ENCODE measurements around the gene PHOSPHO1. TPM values are rescaled to one million over a fixed set of nuclear protein-coding genes. Genes with fewer than 3 reads are reported as not detected.
"Not testable (repeated sequence)": the region's sequence is repeated elsewhere in the genome, so short reads cannot be mapped to it uniquely, and the experiment has no call there.

Gene PHOSPHO1
- total RNA-seq, 1 experiment from 2014 or later = 3.5 TPM

DNA sequence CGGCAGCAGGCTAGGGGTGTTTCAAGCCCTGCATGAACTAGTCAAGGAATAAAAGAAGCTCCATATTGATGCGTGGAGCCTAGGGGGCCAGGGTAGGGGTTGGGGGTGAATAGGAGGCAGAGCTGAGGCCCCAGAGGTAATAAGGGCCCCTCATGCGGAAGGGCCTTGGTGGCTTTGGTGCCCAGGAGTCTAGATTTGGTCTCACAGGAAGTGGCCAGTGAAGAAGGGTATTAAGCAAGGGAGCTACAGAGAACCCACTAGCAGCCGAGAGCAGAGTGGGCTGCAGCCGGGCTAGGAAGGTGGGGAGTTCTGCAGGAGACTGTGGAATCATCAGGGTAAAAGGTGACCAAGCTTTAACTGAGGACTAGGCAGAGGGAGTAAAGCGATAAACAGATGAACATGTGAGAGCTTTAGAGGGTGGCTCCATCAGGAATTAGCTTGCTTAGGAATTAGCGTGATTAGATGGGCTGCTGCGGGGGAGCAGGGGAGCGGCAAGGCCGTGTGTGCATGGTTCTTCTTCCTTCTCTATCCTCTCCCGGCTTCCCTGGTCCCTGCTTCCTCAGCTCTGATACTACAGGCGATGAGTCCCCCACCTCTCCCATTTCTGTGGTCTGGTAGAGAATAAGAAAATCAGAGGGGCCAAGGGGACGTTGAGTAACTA is 30.0 kb downstream of the PHOSPHO1 start:
- DNase-seq (ENCODE audit: low spot score) = no peak
- in situ Hi-C loops (cut with HindIII; ENCODE audit: low sequenced_read_pairs) = no loop called here

DNA sequence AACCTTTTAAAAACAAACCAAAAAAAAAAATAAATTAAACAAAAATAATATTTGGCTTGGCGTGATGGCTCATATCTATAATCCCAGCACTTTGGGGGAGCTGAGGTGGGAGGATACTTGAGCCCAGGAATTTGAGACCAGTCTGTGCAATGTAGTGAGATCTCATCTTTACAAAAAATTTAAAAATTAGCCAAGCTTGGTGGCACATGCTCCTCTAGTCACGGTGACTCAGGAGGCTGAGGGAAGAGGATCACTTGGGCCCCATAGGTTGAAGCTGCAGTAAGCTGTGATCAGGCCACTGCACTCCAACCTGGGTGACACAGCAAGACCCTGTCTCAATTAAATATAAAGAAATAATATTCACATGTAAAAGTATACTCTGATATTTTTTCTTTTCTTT is 32.4 kb downstream of the PHOSPHO1 start:
- in situ Hi-C loops (cut with HindIII; ENCODE audit: low sequenced_read_pairs) = no loop called here
- no peak for DNase-seq (ENCODE audit: low spot score)

DNA sequence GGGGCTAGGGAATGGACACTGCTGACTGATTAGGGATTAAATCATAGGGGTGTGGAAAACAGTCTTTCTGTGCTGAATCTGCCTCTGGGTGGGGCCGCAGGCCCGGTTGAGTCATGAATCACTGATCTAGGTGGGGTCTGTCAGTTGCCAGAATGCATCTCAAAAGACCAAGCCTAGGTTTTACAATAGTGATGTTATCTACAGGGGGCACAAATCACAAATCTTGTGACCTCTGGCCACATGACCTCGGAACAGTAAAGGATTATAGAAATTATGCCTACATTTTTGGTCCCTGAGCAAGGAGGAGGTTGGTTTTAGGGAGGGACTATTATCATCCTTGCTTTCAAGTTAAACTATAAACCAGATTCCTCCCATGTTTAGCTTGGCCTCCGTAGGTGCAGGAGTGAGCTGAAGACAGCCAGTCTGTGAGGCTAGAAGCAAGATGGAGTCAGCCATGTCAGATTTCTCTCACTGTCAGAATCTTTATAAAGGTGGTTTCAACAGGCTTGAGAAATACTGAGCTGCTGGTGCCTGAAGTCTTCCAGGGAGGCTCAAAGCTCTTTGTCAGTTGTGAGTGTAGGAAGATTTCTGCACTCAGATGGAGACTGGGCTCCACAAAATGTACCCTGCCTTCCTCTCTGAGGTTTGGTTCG is 33.1 kb downstream of the PHOSPHO1 start:
- in situ Hi-C loops (cut with HindIII; ENCODE audit: low sequenced_read_pairs) = no loop called here
- no peak for DNase-seq (ENCODE audit: low spot score)

DNA sequence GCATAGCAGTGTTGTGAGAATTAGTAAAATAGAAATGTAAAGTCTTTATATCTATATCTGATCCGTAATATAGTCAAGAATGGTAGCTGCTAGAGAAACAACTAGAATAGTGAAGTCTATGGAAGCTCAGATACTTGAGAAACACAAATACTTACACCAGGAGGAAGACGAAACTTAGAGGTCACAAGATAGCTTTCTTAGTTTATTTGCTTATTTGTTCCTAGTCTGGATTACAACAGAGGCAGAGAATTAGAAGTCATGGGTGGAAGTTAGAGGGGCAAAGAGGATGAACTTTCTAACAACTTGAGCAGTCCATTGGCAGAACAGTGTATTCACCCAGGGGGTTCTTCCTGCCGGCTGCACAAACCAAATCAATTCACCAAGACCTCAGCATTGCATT is 34.1 kb downstream of the PHOSPHO1 start:
- no peak for DNase-seq (ENCODE audit: low spot score)
- in situ Hi-C loops (cut with HindIII; ENCODE audit: low sequenced_read_pairs) = no loop called here

DNA sequence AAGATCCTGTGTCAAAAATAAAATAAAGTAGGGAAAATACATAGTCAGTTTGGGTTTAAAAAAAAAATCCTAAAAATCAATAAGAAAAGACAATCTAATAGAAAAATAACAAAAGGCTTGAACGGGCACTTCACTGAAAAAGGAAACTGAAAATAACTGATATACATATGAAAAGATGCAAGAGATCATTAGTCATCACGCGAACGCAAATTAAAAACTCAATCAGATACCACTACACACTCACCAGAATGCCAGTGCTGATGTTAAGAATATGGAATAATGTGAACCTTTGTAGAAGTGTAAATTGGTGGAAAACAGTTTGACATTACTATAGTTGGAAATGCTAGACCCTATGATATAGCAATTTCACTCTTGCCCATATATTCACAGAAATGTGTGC is 34.8 kb downstream of the PHOSPHO1 start:
- in situ Hi-C loops (cut with HindIII; ENCODE audit: low sequenced_read_pairs) = no loop called here
- no peak for DNase-seq (ENCODE audit: low spot score)

DNA sequence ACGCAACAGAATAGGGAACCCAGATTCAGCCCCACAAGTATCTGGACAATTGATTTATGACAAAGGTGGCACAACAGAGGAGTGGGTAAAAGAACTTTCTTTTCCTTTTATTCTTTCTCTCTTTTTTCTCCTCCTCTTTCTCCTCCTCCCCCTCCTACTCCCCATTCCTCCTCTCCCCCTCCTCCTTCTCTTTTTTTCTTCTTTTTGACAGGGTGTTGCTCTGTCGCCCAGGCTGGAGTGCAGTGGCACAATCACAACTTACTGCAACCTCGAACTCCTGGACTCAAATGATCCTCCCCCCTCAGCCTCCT is 36.3 kb downstream of the PHOSPHO1 start:
- DNase-seq (ENCODE audit: low spot score) = no peak
- in situ Hi-C loops (cut with HindIII; ENCODE audit: low sequenced_read_pairs) = no loop called here

DNA sequence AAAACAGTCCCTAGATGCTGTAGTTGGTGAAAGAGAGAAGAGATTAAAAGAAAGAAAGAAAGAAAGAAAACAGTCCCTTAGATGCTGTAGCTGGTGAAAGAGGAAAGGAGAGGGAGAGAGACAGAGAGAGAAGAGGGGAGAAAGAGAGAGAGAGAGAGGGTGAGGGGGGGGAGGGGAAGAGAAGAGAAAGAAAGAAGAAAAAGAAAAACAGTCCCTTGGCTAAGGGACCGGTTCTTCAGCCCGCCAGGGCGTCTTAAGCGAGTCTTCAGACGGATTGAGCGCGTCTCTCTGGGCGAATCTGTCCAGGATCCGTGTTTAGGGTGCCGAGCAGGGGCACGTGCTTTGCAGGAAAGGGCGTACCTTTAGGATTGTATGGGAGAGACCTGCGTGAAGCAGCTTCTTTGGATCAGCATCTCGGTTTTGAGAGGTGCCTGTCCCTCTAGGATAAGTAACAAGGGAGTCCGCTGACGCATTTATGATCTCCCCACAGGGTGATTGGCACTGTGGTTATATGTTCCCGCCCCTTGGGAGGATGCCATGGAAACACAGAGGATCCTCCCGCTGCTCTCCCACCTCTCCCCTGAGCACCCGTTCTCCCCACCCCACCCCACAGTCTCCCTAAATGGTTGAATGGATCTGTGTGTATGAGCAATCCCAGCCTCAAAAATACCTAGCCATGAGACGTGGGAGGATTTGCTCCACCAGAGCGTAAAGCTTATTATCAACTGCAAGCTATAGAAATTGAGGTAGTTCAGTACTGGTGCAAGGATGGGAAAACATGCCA is 36.9 kb downstream of the PHOSPHO1 start:
- peak; percentile 88 for DNase-seq (ENCODE audit: low spot score)
- in situ Hi-C loops (cut with HindIII; ENCODE audit: low sequenced_read_pairs) = no loop called here

DNA sequence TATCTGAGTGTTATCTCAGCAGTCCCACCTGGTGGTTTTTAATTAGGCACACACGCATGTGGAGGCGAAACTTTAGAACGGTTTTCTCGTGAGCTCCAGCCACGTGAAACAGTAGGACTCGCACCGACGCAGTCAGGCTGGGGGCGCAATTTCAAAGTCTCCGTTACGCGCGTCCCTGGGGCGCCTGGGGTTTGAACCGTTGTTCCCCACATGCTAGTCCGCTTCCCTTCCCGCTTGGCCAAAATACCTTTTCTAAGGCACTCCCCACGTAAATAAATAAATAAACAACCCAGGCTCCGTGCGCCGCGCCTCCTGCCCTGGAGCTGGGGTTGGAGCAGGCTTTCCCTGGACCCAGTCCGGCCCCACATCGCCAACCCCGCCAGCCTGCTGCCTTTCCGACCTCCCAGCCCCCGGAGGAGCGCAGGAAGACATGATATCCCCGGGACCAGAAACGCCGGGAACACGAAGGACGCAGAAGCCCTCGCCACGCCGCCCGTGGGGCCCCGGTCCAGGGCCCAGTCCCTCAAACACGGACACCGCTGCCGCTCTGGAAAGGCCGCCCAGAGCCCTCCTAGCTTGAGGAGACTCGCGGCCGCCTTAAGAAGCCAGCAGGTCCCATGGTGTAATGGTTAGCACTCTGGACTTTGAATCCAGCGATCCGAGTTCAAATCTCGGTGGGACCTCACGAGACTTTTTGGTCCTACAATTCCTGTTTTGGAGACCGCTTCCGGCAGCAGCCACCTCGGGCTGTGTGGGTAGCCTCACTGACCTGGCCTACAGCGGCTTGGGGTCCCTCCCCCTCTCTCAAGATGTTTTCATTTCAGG is 38.5 kb downstream of the PHOSPHO1 start:
- DNase-seq (ENCODE audit: low spot score) = peak; percentile 95
- in situ Hi-C loops (cut with HindIII; ENCODE audit: low sequenced_read_pairs) = no loop called here

DNA sequence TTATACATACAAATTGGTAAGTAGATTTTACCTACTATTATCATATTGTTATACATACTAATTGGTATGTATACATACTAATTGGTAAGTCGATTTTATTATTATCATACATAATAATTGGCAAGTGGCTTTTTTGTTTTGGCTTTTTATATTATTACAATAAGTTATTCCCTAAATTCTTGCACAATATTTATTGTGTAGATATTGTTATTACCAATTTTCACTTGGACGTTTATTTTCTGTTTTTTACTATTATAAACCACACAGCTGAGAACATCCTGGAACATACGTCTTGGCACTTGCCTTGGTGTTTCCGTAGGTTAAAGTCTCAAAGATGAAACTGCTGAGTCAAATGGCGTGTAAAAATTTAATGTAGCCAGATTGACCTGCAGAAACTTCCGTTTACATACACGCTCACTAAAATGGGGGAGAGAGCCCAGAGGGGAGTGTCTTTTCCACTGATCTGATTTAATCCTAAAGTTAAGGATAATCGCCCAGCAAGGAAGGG is 39.1 kb downstream of the PHOSPHO1 start:
- DNase-seq (ENCODE audit: low spot score) = no peak
- in situ Hi-C loops (cut with HindIII; ENCODE audit: low sequenced_read_pairs) = no loop called here

DNA sequence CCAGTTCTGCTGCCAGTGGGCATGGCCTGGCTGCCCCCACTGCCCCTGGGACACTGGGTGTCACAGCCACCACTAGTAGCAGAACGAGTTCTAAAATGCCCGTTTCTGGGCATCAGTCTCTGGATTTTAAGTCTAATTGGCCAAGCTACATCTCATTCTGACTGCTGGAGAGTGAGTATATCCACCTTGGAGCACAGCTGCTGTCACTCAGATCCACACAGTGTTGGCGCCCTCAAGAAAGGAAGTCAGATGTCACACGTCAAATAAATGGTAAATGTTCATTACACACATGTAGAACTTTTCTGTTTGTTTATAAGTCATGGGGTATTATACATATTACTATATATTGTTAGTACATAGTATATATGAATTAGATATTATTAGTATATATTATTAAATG is 39.7 kb downstream of the PHOSPHO1 start:
- DNase-seq (ENCODE audit: low spot score) = no peak
- in situ Hi-C loops (cut with HindIII; ENCODE audit: low sequenced_read_pairs) = no loop called here

DNA sequence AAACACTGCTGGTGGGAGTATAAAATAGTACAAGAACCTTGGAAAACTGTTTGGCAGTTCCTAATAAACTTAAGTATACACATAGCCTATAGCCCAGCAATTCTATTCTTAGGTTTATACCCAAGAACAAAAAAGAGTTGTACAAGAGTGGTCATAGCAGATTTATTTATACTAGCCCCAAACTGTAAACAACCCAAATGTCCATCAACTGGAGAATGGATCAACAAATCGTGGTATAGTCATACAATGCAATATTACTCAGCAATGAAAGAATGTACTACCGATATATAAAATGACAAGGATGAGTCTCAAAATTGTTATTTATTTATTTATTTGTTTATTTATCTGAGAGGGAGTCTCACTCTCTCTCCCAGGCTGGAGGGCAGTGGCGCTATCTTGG is 43.3 kb downstream of the PHOSPHO1 start:
- no peak for DNase-seq (ENCODE audit: low spot score)
- in situ Hi-C loops (cut with HindIII; ENCODE audit: low sequenced_read_pairs) = no loop called here

DNA sequence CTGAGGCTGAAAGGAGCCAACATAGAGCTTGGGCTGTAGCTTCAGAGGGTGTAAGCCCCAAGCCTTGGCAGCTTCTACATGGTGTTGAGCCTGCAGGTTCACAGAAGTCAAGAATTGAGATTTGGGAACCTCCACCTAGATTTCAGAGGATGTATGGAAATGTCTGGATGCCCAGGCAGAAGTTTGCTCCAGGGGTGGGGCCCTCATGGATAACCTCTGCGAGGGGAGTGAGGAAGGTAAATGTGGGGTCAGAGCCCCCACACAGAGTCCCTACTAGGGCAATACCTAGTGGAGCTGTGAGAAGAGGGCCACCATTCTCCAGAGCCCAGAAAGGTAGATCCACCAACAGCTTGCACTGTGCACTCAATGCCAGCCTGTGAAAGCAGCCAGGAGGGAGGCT is 45.2 kb downstream of the PHOSPHO1 start:
- DNase-seq (ENCODE audit: low spot score); in situ Hi-C loops (cut with HindIII; ENCODE audit: low sequenced_read_pairs): not testable (repeated sequence)

DNA sequence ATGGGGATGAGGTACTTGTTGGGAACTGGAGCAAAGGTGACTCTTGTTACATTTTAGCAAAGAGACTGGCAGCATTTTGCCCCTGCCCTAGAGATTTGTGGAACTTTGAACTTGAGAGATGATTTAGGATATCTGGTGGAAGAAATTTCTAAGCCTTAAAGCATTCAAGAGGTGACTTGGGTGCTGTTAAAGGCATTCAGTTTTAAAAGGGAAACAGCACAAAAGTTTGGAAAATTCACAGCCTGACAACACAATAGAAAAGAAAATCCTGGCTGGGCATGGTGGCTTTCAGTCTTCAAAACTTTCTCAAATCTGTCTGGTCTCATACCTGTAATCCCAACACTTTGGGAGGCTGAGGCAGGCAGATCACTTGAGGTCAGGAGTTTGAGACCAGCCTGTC is 46.1 kb downstream of the PHOSPHO1 start:
- in situ Hi-C loops (cut with HindIII; ENCODE audit: low sequenced_read_pairs) = not testable (repeated sequence)

DNA sequence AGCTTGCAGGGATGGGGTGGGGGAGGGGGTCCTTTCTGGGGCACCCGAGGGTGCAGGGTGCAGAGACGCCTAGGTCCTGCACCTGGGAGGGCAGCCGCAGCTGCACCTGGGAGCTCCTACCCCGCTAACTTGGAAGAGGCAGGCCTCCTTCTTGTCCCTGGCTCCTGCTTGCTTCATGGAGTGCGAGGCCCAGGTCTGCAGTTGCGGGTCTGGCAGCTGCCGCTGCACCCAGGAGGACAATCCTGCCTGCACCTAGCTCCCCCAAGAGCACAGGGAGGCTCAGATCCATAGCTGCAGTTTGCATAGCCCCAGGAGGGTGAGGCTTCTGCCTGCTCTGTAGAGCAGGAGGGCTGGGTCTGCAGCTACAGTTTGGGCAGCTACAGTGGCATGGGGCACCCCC is 46.8 kb downstream of the PHOSPHO1 start:
- in situ Hi-C loops (cut with HindIII; ENCODE audit: low sequenced_read_pairs) = no loop called here
- no peak for DNase-seq (ENCODE audit: low spot score)

More for the DNA sequence above, 46.1 kb downstream of the PHOSPHO1 start:
- DNase-seq (ENCODE audit: low spot score) = not testable (repeated sequence)

DNA sequence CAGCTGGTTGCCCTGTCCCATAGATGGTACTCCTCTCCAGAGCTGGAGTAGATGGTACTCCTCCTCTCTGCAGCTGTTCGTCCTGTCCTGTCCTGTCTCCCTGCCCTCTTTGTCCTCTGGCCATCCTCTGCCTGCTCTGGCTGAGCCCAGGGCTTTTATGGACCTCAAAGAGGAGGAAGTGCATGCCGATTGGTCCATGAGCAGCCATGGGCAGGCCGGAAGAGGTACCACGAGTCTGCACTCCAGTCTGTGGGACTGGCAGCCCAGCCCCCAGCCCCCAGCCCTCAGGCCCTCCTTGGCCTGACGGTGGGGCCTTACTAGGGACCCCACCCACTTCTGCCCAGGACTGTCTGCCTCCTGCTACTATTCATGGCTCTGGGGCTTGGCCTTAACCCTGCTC is 47.2 kb downstream of the PHOSPHO1 start:
- DNase-seq (ENCODE audit: low spot score) = no peak
- in situ Hi-C loops (cut with HindIII; ENCODE audit: low sequenced_read_pairs) = no loop called here

DNA sequence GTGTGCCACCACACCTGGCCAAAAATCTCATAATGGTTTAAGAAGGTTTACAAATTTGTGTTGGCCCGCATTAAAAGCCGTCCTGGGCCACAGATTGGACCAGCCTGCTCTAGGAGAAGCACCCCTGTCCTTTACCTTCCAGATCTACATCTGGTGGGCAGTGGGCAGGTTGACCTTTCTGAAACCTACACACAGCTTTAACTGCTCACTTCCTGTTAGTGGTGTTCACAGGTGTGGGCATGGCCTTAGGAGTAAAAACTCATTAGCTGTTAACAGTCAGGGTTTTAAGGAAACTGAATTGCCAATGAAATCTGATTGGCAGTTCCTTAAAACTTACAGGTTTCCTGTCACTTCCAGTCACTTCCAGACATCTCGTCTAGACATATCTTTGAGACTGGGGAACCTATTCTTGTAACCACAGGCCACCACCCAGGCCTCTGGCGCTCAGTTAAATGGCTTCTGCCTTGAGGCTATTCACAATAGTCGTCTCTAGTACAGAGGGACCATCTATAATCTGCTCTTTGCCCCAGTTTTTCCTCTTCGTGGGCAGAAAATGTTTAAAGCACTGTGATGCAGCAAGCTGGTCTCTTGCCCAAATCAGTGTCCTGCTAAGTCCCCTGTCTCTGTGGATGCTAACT is 49.5 kb downstream of the PHOSPHO1 start:
- no peak for DNase-seq (ENCODE audit: low spot score)
- in situ Hi-C loops (cut with HindIII; ENCODE audit: low sequenced_read_pairs) = no loop called here

DNA sequence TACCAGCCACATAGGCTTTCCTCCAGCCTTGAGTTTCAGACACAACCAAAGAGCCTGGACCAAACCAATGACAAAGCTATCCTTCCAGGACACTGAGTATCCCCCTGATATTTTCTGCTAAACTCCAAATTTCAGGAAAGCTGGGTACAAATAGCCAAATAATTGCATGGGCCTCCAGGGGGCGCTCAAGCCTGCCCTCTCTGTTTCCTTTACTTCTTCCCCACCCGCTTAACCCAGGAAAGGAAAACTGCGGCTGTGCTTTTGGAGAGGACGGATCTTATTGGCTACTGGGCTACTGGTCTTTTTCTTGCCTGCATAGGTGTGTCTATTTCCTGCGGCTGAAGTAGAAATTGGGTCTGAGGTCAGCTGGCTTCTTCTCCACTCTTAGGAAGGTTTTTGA is 50.3 kb downstream of the PHOSPHO1 start:
- in situ Hi-C loops (cut with HindIII; ENCODE audit: low sequenced_read_pairs) = no loop called here

DNA sequence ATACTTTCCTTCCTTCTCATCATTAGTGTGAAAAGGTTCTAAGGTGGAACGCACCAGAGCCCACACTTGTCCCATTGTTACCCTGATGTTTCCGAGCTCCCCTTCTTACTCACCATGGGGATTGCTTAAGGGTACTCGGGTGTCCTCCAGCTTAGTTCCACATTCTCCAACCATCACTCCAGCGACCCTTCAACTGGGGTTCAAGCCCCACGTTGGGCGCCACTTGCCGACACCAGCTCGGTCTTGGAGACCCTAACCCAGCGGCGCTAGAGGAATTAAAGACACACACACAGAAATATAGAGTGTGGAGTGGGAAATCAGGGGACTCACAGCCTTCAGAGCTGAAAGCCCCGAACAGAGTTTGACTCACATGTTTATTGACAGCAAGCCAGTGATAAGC is 54.6 kb downstream of the PHOSPHO1 start:
- in situ Hi-C loops (cut with HindIII; ENCODE audit: low sequenced_read_pairs); DNase-seq (ENCODE audit: low spot score): not testable (repeated sequence)

More for the DNA sequence above, 50.3 kb downstream of the PHOSPHO1 start:
- DNase-seq (ENCODE audit: low spot score) = peak; percentile 34
